KMS-11 (cell line): ENCODE data around the gene PCCB.

Experiments used
- H2AFZ ChIP-seq: fragments of 200-600 bp; sonication (generic); 2 replicates; pipeline ENCODE4 v1.6.1; 2016; ENCODE audit warnings: antibody characterized with exemption, mixed run types, low read depth
- H3K27ac ChIP-seq: fragments of 200-600 bp; sonication (generic); 2 replicates; pipeline ENCODE4 v1.6.1; 2016; ENCODE audit warnings: mild to moderate bottlenecking, mixed run types
- H3K27me3 ChIP-seq: fragments of 200-600 bp; sonication (generic); 2 replicates; pipeline ENCODE4 v1.6.1; 2017; ENCODE audit warnings: mild to moderate bottlenecking, low read depth, mixed run types, moderate library complexity; ENCODE audit not compliant: insufficient read depth
- H3K36me3 ChIP-seq: fragments of 200-600 bp; sonication (generic); 2 replicates; pipeline ENCODE4 v1.6.1; 2017; ENCODE audit warnings: mild to moderate bottlenecking, mixed run types; ENCODE audit not compliant: insufficient read depth
- H3K4me1 ChIP-seq: fragments of 200-600 bp; sonication (generic); 2 replicates; pipeline ENCODE4 v1.6.1; 2016; ENCODE audit warnings: mild to moderate bottlenecking, low read depth, mixed run types; ENCODE audit not compliant: poor library complexity, severe bottlenecking
- H3K4me2 ChIP-seq: fragments of 200-600 bp; sonication (generic); 2 replicates; pipeline ENCODE4 v1.7.0; 2016; ENCODE audit warnings: mild to moderate bottlenecking, mixed run types
- H3K4me3 ChIP-seq: fragments of 200-600 bp; sonication (generic); IDR thresholded peaks from 2 replicates; pipeline ENCODE4 v1.6.1; 2017; ENCODE audit warnings: low read depth, low read length, mixed read lengths; ENCODE audit not compliant: insufficient read depth
- H3K79me2 ChIP-seq: fragments of 200-600 bp; sonication (generic); 2 replicates; pipeline ENCODE4 v1.6.1; 2016; ENCODE audit warnings: low read depth, mixed run types; ENCODE audit not compliant: insufficient read depth
- H3K9ac ChIP-seq: fragments of 200-600 bp; sonication (generic); 2 replicates; pipeline ENCODE4 v1.6.1; 2016; ENCODE audit warnings: mild to moderate bottlenecking, mixed run types
- H4K20me1 ChIP-seq: fragments of 200-600 bp; sonication (generic); 2 replicates; pipeline ENCODE4 v1.6.1; 2016; ENCODE audit warnings: mild to moderate bottlenecking, mixed run types; ENCODE audit not compliant: insufficient read depth
- CTCF ChIP-seq: fragments of 200-600 bp; sonication (generic); conservative IDR thresholded peaks from 2 replicates; pipeline ENCODE4 v1.6.1; 2017; ENCODE audit warnings: low read depth, mild to moderate bottlenecking, antibody characterized with exemption, low read length, moderate library complexity, mixed read lengths

PCCB gene

DNA sequence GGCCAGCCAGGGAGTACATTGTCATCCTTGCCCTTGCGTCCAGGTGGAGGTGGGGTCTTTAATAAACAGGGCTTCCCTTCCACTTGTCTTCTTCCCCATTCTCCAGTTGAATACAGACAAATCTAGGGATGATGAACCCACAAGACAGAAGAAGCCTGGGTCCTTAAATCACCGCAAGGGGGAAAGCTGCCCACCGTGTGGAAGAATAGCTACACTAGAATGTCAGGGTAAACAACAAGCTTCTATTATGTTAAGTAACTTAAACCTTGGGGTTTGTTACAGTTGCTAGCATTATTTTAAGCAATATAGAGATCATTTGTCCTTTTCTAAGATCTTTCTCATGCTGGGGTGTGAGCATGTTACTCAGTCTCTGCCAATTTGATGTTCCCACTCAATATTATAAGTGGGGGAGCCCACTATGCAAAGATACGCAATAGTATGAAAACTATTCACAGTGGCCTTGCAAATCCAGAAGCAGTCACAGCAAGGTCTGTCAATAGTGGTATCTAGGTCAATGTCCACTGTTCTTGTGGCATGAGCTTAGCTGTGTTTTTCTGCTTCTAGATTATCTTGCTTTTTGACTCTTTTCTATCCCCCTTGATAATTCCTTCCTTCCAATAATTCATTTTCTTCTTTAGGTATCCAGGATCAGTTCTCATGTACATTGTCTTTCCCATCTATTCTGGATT lies 12.0 kb upstream of the PCCB start:
- Histone ChIP-seq H3K4me2 (no peak overlapping the region), H3K4me3 (no peak overlapping the region), H3K4me1 (no peaks in the 10 kb centered on the region), H4K20me1 (no peaks in the 10 kb centered on the region), H3K79me2 (no peaks in the 10 kb centered on the region), H3K36me3 (no peaks in the 10 kb centered on the region), H3K27me3 (no peaks in the 10 kb centered on the region), H3K27ac (no peak overlapping the region), H2AFZ (no peak overlapping the region), H3K9ac (no peak overlapping the region)
- no peak for TF ChIP-seq CTCF

DNA sequence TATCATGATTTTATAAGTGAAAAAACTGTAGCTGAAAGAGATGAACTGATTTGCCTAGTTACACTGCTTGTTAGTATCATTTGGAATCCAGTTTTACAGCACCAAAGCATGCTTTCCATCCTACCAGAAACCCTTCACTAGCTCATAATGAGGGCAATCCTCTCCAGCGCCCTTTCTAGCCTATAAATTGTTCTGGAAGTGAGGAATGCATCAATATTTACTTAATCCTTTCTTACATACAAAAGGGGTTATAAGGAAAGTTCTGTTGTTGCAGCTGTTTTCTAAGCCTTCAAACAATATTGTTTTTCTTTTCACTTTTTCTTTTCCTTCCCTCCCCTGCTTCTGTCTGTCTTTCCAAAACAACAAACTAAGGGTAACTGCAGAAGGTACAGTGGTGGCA lies 11.0 kb upstream of the PCCB start:
- no peaks in the 10 kb centered on the region for H4K20me1 ChIP-seq
- H3K4me3 ChIP-seq = no peak overlapping the region
- H3K36me3 ChIP-seq = no peaks in the 10 kb centered on the region
- no peak overlapping the region for H3K4me2 ChIP-seq
- no peaks in the 10 kb centered on the region for H3K4me1 ChIP-seq
- TF ChIP-seq CTCF = no peak
- H3K9ac ChIP-seq = no peak overlapping the region
- H3K27me3 ChIP-seq = no peaks in the 10 kb centered on the region
- no peak overlapping the region for H3K27ac ChIP-seq
- H3K79me2 ChIP-seq = no peaks in the 10 kb centered on the region
- no peak overlapping the region for H2AFZ ChIP-seq

DNA sequence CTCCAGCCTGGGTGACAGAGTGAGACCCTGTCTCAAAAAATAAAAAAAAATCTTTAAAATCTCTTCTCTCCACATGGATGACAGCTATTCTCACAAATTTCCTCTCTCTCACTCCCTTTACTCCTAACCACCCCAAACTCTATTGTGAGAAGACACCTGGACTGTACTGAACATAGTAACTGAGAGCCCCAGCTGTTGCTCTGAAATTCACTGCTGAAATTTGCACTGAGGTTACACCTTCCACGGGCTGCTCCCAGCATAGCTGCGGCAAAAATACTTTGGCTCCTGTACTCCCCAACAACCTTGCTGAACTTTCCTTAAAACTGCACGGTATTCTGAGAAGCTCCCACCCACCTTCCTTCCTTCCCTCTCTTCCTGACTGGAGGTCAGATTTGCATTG lies 4.4 kb upstream of the PCCB start:
- no peak overlapping the region for H2AFZ ChIP-seq
- no peaks in the 10 kb centered on the region for H3K27me3 ChIP-seq
- no peak overlapping the region for H3K9ac ChIP-seq
- TF ChIP-seq CTCF = no peak
- H3K4me3 ChIP-seq = no peak overlapping the region
- no peak overlapping the region for H3K27ac ChIP-seq
- H3K4me1 ChIP-seq = peaks cover 10% of the 10 kb centered on the region
- no peaks in the 10 kb centered on the region for H4K20me1 ChIP-seq
- H3K79me2 ChIP-seq = no peaks in the 10 kb centered on the region
- H3K36me3 ChIP-seq = no peaks in the 10 kb centered on the region
- no peak overlapping the region for H3K4me2 ChIP-seq

GRCh38 chr3:136247436-136247835 lies 2.7 kb upstream of the PCCB start:
- Histone ChIP-seq H3K9ac (no peak overlapping the region), H3K4me1 (peaks cover 27% of the 10 kb centered on the region), H3K4me3 (no peak overlapping the region), H3K79me2 (peaks cover 13% of the 10 kb centered on the region), H3K4me2 (no peak overlapping the region), H3K27ac (no peak overlapping the region), H2AFZ (no peak overlapping the region), H3K36me3 (no peaks in the 10 kb centered on the region), H4K20me1 (no peaks in the 10 kb centered on the region), H3K27me3 (no peaks in the 10 kb centered on the region)
- TF ChIP-seq CTCF = no peak
